NCI-H187 (cell line): ENCODE results near the gene DNAJB14.

Experiments used
- DNase-seq, 2 experiments: peaks; one replicate each; lab custom pipeline; 2025; lab: John Stamatoyannopoulos, UW

Gene DNAJB14

GRCh38 chr4:99868126-99868596 is 78.3 kb downstream of the DNAJB14 start:
- no peak for DNase-seq

- DNase-seq = no peak
Observed at GRCh38 chr4:99863804-99864203, 82.6 kb downstream of the DNAJB14 start.

GRCh38 chr4:99861120-99861905 is 85.1 kb downstream of the DNAJB14 start:
- no peak for DNase-seq

- no peak for DNase-seq
Observed at GRCh38 chr4:99860521-99860920, 85.9 kb downstream of the DNAJB14 start.

- no peak for DNase-seq
Observed at GRCh38 chr4:99859618-99860017, 86.8 kb downstream of the DNAJB14 start.

GRCh38 chr4:99857307-99857706 is 89.1 kb downstream of the DNAJB14 start:
- DNase-seq = no peak

GRCh38 chr4:99856166-99856565 is 90.3 kb downstream of the DNAJB14 start:
- DNase-seq = no peak

- DNase-seq = no peak
Observed at GRCh38 chr4:99855678-99856077, 90.7 kb downstream of the DNAJB14 start.

GRCh38 chr4:99853999-99854398 is 92.4 kb downstream of the DNAJB14 start:
- no peak for DNase-seq

GRCh38 chr4:99853190-99853589 is 93.2 kb downstream of the DNAJB14 start:
- DNase-seq = no peak

- DNase-seq = no peak
Observed at GRCh38 chr4:99852199-99852749, 94.1 kb downstream of the DNAJB14 start.

- no peak for DNase-seq
Observed at GRCh38 chr4:99848591-99849001, 97.8 kb downstream of the DNAJB14 start.

- no peak for DNase-seq
Observed at GRCh38 chr4:99847362-99847976, 98.9 kb downstream of the DNAJB14 start.

GRCh38 chr4:99846891-99847290 is 99.5 kb downstream of the DNAJB14 start:
- DNase-seq = no peak
